IPS DF 4.7 (cell line): Measurements from ENCODE around the gene HNRNPA1L2.
"Not testable (repeated sequence)": the region's sequence is repeated elsewhere in the genome, so short reads cannot be mapped to it uniquely, and the experiment has no call there.

Source experiments
- DNase-seq: peaks from one replicate; pipeline ENCODE4 v3.0.0-alpha.2; 2013; ENCODE audit warnings: low spot score; ENCODE audit errors: extremely low read depth

The HNRNPA1L2 gene

GRCh38 chr13:52644108-52644507 lies 1.9 kb downstream of the HNRNPA1L2 start:
- DNase-seq, result no peak

GRCh38 chr13:52646967-52647366 lies 4.7 kb downstream of the HNRNPA1L2 start:
- DNase-seq, result no peak

- no peak for DNase-seq
These were observed 8.5 kb downstream of the HNRNPA1L2 start for GRCh38 chr13:52650731-52651130.

DNA sequence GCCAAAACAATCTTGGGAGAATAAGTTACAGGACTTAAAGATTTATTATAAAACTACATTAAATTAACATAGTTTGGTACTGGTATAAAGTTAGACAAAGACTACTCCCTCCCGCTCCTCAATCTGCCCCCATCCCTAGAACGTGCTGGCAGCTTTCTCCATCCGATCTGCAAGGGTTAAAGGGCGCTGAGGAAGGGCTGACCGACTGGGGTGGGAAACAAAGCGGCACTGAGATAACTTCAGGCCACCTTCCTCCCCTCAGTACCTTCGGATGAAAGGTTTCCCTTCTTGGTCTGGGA lies 9.6 kb downstream of the HNRNPA1L2 start:
- DNase-seq, result no peak

DNA sequence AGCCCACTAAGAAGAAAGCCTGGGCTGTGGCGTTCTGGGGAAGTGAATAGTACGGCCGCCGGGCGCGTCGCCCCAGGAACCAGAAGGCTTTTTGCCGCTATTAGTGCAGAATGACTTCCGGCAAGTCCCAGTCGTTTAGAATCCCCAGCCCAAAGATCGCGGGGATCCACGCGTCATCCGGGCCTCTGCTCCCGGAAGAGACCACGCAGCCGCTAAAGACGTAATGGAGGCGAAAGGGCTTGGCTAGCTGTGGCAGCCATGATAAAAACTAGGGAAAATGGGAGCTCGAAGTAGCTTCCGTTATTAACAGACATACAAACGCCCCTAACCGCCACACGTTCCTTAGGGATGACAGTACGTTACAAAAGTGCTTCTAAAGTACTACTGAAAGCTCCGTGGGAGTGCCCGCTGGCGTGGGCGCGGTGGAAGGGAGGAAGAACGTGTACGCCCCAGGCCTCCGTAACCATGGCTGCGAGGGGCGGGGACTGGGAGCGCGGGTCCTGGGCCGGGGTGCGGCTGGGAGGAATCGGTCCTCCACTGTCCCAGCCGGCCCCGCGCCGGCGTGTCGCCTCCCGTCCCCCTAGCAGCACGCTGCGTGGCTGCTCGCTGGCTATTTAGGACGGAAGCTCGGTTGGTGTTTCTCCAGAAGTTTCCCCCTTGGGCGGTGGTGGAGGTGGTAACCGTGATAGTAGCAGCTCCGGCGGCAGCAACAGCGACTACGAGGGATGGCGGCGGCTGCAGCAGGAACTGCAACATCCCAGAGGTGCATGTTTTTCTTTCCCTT lies 10.2 kb downstream of the HNRNPA1L2 start, which contains the start of gene SUGT1:
Gene SUGT1 (plus strand): TSS at position 641 of the 784 bp plus-strand sequence. CDS start 85 bp downstream, at position 726.
- peak; percentile 78 for DNase-seq

DNA sequence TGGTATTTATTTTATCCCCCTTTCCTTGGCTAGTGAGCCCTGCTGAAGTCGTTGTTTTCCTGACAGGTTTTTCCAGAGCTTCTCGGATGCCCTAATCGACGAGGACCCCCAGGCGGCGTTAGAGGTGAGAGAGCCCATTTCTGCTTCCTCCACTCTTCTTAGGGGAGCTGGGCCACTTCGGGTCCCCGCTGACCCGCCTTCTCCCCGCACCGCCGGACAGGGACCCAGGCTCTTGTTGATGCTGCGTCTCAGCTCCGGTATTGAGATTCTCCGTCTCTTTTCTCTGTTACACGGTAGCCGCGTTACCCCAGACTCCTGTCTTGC lies 10.7 kb downstream of the HNRNPA1L2 start:
- DNase-seq, result no peak

DNA sequence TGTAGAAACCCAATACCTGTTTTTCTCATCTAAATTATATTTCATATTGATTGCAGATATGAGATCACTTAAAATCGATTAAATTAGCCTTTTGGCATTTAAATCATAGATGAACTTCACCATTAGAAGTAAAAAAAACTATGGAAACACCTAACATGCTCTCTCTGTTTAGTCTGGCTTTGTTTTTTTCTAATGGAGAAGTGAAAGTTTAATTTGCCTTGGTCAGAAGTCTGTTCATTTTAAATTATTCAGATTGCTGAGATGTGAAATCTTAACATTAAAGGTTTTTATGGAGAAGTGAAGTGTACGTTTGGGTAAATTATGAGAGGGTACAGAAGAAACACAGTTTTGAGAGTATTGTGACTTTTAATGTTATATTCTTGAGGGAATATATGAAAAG lies 17.1 kb downstream of the HNRNPA1L2 start:
- no peak for DNase-seq

GRCh38 chr13:52664272-52664671 lies 22.0 kb downstream of the HNRNPA1L2 start:
- DNase-seq, result no peak

- DNase-seq, result no peak
These were observed 23.1 kb downstream of the HNRNPA1L2 start for GRCh38 chr13:52665325-52665724.

DNA sequence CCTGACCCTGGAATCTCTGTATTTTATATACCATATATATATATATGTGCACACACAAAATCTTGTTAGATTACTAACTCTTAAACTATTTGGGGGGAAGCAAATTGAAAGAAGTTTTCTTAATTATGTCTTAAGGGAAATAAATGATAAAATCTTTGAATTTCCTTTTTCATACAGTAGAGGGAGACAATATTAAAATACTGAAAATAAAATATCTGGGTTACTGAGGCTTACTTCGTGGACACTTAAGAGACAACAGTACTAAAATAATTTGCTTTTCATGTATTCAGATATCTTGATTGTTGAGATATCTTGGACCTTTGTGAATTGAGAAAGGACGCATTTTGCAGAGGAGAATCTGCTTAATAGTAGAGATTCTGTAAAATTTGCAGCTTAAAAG lies 27.4 kb downstream of the HNRNPA1L2 start:
- DNase-seq, result no peak

DNA sequence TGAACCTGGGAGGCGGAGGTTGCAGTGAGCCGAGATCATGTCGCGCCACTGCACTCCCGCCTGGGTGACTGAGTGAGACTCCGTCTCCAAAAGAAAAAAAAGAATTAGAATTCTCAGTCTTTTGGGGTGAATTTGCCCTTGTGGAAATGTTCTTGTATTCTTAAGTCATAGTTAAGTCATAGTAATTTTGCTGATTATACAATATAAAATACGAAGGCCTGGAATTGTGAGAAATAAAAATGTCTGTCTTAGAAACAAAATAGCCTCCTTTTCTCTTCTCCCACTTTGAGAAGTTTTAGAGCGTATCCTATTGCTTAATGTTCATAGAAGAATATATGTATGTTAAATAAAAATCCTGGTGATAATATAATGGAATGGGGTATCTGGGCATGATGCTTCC lies 28.5 kb downstream of the HNRNPA1L2 start:
- no peak for DNase-seq

- no peak for DNase-seq
These were observed 31.2 kb downstream of the HNRNPA1L2 start for GRCh38 chr13:52673465-52673864.

- no peak for DNase-seq
These were observed 35.6 kb downstream of the HNRNPA1L2 start for GRCh38 chr13:52677823-52678222.

GRCh38 chr13:52685806-52686205 lies 43.6 kb downstream of the HNRNPA1L2 start:
- DNase-seq, result not testable (repeated sequence)

- DNase-seq, result no peak
These were observed 44.1 kb downstream of the HNRNPA1L2 start for GRCh38 chr13:52686376-52686775.
